Measurements from ENCODE around the gene TBL1XR1.

GRCh38 chr3:177108648-177109047, 88.6 kb downstream of the TBL1XR1 start:
- TF ChIP-seq ZSCAN20 (CRISPR knock-in tag; IDR thresholded peaks at IDR 0.05; ENCODE audit: borderline replicate concordance) (no peak), SATB2 (CRISPR knock-in tag; IDR thresholded peaks at IDR 0.05) (no peak)
